ENCODE measurements around the gene DSG4.

DSG4 gene

DNA sequence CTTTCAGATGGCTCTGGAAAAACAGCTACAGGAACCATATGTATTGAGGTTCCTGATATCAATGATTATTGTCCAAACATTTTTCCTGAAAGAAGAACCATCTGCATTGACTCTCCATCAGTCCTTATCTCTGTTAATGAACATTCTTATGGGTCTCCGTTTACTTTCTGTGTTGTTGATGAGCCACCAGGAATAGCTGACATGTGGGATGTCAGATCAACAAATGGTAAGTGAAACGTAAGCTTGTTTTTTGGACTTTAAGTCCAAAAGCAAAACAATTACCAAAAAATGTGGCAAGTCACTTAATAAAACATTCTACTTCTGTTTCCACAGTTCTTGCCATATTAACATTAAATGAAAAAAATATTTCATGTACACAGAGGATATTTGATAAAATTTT, 26.8 kb downstream of the DSG4 start:
- in situ Hi-C loops (cut with MboI; ENCODE audit: low sequenced_read_pairs): no loop called here

DNA sequence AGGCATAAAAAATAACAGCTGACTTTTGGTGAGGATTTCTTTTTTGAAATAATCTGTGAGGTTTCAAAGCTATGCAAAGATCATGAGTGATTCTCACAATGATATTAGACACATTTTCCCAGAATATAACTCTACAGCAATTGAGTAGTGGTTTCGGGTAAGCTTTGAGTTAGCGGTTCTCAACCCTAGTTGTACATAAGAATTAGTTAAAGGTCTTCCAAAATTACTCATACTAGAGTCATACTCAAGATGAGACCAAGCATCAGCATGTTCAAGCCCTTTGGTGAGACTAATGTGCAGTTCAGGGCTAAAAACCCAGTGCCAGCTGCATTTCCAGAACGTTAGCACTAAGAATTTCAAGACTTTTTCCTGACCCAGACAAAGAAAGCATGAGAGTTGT, 31.1 kb downstream of the DSG4 start:
- in situ Hi-C loops (cut with MboI; ENCODE audit: low sequenced_read_pairs): no loop called here

DNA sequence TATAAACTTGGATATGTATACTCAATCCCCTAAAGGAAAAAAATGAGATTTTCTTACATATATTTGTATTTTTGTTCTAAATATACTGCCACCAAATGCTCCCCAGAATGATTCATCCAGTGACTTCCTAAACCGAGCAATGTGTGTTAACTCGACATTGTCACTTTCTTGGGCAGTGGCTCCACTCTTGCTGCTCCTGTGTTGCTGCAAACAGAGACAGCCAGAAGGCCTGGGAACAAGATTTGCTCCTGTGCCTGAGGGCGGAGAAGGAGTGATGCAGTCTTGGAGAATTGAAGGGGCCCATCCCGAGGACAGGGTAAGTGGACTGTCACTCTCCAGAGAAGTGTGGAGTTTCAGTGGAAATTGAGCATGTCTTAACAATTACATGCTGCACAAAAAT, 32.7 kb downstream of the DSG4 start:
- in situ Hi-C loops (cut with MboI; ENCODE audit: low sequenced_read_pairs): no loop called here

DNA sequence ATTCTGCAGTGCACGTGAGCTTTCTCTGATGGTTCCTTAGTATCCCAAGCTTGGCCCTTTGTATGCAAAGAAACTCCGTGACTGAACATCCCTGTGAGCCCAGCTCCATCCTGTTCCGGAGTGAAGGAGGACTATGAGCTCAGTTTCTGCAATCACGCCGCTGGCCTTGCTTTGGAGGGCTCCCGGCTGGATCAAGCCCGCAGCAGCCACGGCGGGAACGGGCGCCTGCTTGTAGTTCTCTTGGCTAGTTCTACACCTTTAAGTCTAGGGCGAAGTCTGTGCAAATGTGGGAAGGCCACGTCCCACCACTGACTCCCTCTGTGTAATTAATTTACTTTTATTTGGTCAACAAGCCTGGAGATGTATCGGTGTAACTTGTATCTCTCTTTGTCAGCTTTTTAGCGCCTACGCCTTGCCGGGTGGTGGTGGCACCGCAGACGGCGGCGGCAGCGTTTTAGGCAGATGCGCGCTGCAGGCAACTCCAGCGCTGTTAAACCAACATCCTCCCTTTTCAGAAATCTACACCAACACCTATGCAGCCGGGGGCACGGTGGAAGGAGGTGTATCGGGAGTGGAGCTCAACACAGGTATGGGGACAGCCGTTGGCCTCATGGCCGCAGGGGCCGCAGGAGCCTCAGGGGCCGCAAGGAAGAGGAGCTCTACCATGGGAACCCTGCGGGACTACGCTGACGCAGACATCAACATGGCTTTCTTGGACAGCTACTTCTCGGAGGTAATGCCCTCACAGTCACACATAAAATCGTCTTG, 34.3 kb downstream of the DSG4 start:
- in situ Hi-C loops (cut with MboI; ENCODE audit: low sequenced_read_pairs): no loop called here

GRCh38 chr18:31413137-31413536, 36.6 kb downstream of the DSG4 start:
- in situ Hi-C loops (cut with MboI; ENCODE audit: low sequenced_read_pairs): no loop called here

GRCh38 chr18:31417850-31418249, 41.3 kb downstream of the DSG4 start:
- in situ Hi-C loops (cut with MboI; ENCODE audit: low sequenced_read_pairs): no loop called here

- in situ Hi-C loops (cut with MboI; ENCODE audit: low sequenced_read_pairs): no loop called here
Observed at GRCh38 chr18:31419457-31419932, 42.9 kb downstream of the DSG4 start.

DNA sequence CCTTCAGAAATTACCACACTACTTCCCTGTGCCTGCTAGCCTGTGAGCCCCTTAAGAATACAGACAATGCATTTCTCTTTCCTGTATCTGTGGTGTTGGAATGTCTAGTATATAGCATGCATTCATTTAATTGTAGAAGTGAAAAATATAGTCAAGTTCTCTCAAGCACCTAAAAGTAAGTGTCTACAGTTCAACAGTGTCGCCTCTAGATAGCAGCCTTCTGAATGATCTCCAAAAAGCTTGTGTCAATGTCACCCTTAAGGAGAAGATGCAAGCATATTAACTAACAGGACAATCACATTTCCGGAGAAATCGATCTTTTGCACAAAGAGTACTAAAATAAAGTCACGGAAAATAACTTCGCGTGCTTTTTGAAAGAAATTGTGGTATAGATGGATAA, 43.5 kb downstream of the DSG4 start:
- in situ Hi-C loops (cut with MboI; ENCODE audit: low sequenced_read_pairs): no loop called here

DNA sequence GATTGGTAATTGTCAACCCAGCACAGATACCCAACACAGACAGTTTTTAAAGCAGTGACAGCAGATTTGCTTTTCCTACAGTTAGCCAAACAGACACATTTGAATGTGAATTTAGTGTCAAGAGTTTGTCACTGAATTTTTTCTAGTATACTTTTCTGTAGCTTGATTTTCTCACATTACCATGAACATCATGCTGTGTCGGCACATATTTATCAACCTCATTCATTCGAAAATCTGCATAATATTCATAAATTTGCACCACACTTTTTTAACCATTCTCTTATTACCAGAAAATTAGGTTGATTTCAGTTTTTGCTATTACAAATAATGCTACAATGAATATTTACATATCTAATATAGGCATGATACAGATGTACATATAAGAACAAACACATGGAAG, 43.9 kb downstream of the DSG4 start:
- in situ Hi-C loops (cut with MboI; ENCODE audit: low sequenced_read_pairs): no loop called here

- in situ Hi-C loops (cut with MboI; ENCODE audit: low sequenced_read_pairs): no loop called here
Observed at GRCh38 chr18:31424383-31424988, 47.9 kb downstream of the DSG4 start.

DNA sequence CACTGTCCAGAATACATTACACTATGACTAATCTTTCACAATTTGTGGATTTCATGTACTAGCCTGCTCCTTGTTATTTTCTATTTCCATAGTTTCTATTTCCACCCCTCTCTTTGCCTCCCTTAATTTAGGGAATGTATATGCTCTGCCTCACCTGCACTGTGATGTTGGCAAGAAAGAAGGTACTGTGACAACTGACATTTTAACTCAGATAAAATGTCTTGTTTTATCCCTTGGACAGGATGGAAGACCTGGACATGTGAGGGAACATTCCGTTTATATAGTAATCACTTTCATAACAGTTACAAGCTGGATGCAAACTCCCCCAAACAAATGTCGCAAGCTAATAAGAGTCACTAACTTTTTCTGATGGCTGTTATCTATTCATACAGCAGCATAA, 49.4 kb downstream of the DSG4 start:
- in situ Hi-C loops (cut with MboI; ENCODE audit: low sequenced_read_pairs): no loop called here

- in situ Hi-C loops (cut with MboI; ENCODE audit: low sequenced_read_pairs): no loop called here
Observed at GRCh38 chr18:31426871-31427406, 50.4 kb downstream of the DSG4 start.

DNA sequence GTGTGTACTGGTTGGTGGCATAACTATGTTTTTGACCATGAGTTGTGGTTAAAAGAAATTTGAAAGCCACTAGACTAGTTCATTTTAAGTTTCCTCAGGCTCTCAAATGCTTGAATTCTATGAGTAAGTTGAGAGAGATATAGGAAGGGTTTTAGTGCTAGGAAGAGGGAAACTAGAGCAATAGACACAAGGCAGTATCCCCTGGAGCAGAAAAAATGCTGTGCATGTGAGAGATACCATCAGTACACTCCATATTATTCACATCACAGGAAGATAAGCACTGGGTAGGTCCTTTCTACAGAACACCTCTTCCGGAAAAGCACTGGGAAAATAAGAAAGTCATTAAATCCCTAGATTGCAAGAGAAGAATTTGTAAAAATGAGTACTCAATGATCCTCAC, 51.6 kb downstream of the DSG4 start:
- in situ Hi-C loops (cut with MboI; ENCODE audit: low sequenced_read_pairs): no loop called here

GRCh38 chr18:31429623-31430022, 53.0 kb downstream of the DSG4 start:
- in situ Hi-C loops (cut with MboI; ENCODE audit: low sequenced_read_pairs): no loop called here

DNA sequence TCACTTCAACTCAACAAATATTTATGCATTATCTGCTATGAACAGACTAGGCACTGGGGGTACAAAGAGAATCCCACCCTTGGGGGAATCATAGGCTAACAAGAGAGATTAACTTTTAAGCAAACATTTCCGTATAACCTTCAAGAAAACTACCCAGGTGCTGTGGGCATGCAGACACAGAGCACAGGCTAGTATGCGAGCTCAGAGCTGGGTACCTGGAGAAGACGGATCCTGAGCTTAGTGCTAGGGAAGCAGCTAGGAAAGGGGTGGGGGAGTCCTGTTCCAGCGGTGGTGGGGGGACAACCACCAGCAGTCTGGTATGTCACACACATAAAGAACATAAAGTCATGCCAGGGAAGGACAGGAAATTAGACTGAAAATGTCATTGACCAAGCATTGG, 53.5 kb downstream of the DSG4 start:
- in situ Hi-C loops (cut with MboI; ENCODE audit: low sequenced_read_pairs): no loop called here

DNA sequence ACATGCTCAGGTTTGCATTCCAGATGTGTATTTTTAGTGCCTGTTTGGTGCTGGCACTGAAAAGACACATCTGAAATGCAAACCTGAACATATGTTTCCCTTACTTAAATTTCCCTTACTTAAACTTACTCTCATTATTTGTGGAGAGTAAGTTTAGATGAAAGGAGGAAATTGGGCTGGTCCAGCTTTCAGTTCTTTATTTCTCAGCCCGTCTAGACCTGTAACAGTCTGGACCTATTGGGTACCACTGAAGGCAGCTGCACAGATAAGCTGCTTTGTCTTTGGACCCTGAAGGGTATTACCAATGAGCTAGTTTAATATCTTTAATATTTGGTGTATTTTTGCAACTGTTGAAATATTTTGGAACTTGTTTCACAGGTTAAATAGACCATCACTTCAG, 54.0 kb downstream of the DSG4 start:
- in situ Hi-C loops (cut with MboI; ENCODE audit: low sequenced_read_pairs): no loop called here

- in situ Hi-C loops (cut with MboI; ENCODE audit: low sequenced_read_pairs): no loop called here
Observed at GRCh38 chr18:31432316-31432715, 55.7 kb downstream of the DSG4 start.

DNA sequence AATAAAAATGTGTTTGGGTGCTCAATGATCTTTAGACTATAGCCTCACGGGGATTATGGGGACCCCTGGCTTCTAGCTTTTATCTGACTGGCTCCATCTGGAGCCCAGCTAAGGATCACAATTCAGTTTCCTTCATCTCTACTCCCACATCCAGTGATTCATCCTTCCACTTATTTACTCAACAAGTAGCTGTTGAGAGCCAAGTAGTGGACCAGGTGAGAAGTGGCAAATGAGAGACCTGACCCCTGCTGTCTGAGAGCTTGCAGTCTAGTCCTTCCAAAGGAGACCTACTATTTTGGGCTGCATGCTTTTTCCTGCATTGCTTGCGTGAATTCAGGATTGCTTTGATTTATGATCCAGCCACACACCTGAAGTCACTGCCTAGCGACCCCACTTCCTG, 60.2 kb downstream of the DSG4 start:
- in situ Hi-C loops (cut with MboI; ENCODE audit: low sequenced_read_pairs): no loop called here

DNA sequence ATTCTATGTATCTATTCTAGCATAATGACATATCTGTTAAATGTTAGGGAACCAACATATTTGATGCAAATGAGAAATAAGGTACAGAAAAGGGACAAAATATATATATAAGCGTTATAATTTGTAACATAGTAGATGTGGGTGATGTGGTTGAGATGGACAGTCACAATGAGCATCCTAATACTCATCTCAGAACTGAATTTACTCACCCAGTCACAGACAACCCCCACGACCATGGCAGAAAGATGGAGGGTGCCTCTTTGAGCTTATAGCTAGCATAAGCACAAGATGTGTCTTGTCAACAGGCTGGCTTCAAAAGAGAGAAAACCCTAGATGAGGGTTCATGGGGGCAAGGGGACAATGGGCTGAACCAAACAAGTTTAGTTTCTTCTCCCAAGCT, 61.8 kb downstream of the DSG4 start:
- in situ Hi-C loops (cut with MboI; ENCODE audit: low sequenced_read_pairs): no loop called here

DNA sequence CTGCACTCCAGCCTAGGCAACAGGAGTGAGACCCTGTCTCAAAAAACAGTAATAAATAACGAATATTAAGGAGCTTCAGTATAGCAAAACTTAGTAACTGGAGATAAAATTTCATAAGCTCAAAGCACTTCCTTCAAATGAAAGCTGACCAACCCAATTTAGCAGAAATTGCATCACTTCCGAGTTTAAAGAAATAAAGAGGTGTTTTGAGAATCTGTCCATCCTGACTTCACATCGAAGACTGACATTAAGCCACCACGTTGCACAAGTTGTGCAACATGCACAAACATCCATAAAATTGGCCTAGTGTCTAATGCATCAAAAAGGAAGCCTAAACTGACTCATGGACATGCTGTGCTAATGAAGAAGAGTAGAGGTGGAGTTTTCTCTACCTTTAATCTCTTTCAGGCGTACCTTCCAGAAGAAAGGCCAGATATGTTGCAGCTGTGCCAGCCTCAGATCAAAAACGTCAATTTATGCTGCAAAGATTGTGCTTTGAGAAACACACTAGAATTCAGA, 63.3 kb downstream of the DSG4 start:
- in situ Hi-C loops (cut with MboI; ENCODE audit: low sequenced_read_pairs): no loop called here

DNA sequence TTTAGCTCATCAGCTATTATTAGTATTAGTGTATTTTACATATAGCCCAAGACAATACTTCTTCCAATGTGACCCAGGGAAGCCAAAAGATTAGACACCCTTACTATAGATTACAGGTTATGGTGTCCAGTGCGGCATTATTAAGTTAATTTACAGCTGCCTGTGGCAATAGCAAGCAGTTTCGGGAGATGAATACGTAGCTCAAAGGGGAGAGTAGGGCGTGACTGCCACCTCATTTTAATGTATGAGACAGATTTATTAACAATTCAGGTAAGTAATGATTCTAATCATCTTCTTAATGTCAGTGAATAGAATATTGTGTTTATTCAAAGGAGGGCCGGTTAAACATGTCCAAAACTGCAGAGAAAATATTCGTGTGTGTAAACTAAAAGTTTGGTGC, 64.2 kb downstream of the DSG4 start:
- in situ Hi-C loops (cut with MboI; ENCODE audit: low sequenced_read_pairs): no loop called here

GRCh38 chr18:31441493-31441892, 64.9 kb downstream of the DSG4 start:
- in situ Hi-C loops (cut with MboI; ENCODE audit: low sequenced_read_pairs): no loop called here

All from HL-60/S4 treated with retinoic acid at 250 ng/mL for 4 days and 3 days (cell line).